Activated CD4-positive, CD25-positive, alpha-beta regulatory T cell treated with anti-CD3 and anti-CD28 coated beads, Interleukin-2, amount 50 U/mL, for 72 hours (primary cell): ENCODE results near the gene CFAP46.
"Not testable (repeated sequence)": the region's sequence is repeated elsewhere in the genome, so short reads cannot be mapped to it uniquely, and the experiment has no call there.

ENCODE experiments used
- DNase-seq: peaks from one replicate; pipeline ENCODE4 v3.0.0; 2021

The CFAP46 gene

GRCh38 chr10:132912713-132913558 lies 29.4 kb downstream of the CFAP46 start:
- DNase-seq: no peak

DNA sequence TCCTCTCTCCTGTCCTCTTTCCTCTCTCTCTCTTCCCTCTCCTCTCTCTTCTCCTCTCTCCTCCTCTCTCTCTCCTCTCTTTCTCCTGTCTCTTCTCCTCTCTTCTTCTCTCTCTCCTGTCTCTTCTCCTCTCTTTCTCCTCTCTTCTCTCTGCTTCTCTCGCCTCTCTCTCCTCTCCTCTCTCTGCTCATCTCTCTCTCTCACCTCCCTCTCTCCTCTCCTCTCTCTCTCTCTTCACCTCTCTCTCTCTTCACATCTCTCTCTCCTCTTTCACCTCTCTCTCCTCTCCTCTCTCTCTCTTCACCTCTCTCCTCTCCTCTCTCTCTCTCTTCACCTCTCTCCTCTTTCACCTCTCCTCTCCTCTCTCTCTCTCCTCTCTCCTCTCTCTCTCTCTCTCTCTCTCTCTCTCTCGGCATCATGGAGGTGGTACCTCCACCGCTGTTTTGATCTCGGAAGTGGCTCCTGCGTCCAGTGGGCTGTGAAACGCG lies 30.1 kb downstream of the CFAP46 start:
- no peak for DNase-seq

- DNase-seq: no peak
Measured at GRCh38 chr10:132911786-132912097, 30.6 kb downstream of the CFAP46 start.

DNA sequence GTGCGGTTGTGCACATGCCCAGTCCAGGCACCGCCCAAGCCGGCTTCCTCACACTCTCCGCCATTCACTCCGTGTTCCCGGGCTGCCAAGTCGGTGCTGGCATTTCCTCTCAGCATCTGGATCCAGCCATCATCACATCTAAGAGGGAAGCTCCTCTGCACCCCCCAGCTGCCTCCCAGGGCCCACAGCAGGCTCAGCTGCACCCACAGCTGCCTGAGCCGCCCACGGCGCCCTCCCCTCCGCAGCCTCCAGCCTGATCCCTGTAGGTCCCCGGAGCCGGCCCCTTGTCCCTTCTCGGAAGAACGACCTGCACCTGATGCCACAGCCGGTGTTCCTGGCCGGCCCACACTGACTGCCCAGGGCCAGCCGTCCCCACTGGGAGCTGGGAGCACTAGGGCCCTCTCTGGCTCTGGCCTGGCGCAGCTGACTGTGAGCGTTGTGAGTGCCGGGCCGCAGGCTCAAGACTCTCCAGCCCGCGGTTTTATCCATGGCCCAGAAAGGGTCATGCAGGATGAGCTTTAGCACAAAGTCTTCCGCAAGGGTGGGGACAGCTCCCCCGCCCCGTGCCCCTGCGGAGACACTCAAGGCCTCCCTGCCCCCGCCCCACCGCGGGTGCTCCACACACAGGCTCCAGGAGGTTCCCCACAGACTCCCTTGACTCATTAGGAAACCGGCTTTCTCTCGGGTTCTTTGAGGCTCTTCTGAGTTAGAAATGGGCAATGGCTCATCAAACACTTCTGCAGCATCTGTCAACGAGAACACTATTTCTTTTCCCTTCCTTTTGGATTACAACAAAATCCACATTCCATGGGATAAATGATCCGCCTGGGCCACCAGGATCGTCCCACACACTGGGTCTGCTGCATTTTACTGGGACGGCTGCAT lies 31.2 kb downstream of the CFAP46 start:
- DNase-seq: no peak

DNA sequence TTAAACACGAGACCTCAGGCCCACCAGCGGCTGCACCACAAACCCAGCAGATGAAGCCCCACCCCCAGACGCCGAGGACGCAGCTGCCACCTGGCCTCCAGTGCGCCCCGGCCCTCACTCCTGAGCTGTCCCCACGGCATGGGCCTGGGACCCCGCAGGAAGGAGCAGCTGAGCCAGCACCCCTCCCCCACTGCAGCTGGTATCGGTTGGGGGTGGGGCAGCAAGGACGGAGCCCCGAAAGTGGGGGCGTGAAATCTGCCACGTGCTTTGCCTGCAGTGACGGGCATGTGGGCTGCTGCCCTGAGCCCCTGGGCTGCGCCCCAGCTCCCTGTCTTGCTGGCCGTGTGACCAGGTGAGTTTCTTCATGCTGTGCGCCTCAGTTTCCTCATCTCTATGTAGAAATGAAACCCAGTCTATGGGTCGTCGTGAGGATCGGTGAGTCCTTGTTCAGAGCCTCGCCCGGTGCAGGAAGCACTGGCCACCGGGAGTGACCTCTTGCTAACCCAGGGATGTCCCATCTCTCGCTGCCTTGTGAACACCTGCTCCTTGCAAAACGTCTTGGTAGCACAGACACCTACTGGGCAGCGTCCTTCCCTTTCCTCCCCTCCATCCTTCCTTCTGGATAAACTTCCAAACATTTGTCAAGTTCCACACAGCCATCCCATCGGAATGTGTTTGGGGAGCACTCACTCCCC lies 32.0 kb downstream of the CFAP46 start:
- no peak for DNase-seq

GRCh38 chr10:132909491-132910071 lies 32.8 kb downstream of the CFAP46 start:
- DNase-seq: no peak

- no peak for DNase-seq
Measured at GRCh38 chr10:132908621-132909295, 33.6 kb downstream of the CFAP46 start.

GRCh38 chr10:132907821-132908620 lies 34.3 kb downstream of the CFAP46 start:
- DNase-seq: no peak

GRCh38 chr10:132906836-132907235 lies 35.5 kb downstream of the CFAP46 start:
- DNase-seq: no peak

DNA sequence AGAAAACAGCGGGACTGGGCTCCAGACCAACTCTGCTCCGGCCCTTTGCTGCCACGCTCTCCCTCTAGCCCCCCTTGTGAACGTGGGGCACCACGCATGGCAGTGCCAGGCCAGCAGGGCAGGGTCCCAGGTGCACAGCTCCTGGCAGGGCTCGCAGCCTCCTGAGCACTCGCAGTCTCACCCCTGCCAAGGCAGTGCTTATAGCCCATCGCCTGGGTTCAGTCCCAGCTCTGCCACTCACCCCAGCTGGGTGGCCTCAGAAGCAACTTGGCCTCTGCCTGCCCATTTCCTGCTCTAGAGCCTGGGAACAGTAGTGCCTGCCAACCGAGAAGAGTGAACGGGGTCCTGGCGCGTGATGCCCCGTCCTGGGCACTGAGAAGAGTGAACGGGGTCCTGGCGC lies 36.3 kb downstream of the CFAP46 start:
- DNase-seq: no peak

GRCh38 chr10:132905661-132906060 lies 36.7 kb downstream of the CFAP46 start:
- DNase-seq: no peak

GRCh38 chr10:132904814-132905649 lies 37.3 kb downstream of the CFAP46 start:
- no peak for DNase-seq

DNA sequence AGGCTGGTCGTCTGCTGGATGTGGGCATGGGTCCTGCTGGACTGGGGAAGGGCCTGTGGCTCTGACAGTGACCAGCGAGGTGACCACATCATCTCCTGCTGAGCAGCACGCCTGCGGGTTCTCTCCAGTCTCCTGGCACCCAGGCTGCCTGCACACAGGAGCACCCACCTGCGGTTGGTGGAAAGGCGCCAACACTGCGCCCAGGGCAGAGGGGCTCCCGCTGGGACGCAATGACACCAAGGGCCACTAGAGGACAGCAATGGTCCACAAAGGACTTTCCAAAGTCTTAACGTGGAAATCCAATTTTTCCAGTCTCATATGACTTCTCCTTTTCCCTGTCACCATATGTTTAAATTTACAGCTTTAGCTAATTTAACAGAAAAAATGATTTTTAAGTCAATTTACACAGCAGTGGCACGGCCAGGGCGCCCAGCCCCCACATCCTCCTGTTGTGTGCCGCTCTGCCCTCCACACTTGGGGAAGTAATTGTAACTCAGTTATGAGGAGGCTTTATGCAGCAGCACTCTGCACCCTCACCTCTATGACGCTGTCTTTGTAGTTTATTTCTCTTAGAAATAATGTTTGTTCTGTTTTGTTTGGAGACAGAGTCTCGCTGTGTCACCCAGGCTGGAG lies 38.1 kb downstream of the CFAP46 start:
- DNase-seq: peak; percentile 48

DNA sequence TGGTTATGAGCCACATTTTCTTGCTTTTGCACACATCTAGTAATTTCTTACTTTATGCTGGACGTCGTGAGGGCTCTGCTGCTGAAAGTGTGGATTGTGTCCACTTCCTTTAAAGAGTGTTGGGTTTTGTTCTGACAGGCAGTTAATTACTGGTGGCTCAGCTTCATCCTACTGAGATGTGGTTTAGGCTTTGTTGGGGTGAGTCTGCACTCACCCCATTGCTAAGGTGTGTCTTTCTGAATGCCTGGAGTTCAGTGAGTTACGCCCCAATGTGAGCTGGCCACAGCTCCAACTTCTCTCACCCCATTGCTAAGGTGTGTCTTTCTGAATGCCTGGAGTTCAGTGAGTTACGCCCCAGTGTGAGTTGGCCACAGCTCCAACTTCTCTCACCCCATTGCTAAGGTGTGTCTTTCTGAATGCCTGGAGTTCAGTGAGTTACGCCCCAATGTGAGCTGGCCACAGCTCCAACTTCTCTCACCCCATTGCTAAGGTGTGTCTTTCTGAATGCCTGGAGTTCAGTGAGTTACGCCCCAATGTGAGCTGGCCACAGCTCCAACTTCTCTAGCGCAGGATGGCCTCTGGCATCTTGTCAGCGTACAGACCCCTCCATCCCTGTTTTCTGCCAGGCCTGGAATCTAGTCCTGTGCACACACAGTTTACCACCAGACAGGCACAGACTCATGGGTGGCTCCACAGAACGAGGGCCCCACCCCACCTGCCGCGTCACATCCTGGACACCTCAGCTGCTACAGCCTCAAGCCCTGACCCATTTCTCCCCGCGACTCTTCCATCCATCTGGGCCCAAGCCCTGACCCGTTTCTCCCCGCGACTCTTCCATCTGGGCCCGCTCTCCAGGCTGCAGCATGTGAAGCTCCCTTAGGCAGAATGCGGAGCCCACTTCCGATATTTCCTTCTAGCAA lies 39.5 kb downstream of the CFAP46 start:
- not testable (repeated sequence) for DNase-seq

DNA sequence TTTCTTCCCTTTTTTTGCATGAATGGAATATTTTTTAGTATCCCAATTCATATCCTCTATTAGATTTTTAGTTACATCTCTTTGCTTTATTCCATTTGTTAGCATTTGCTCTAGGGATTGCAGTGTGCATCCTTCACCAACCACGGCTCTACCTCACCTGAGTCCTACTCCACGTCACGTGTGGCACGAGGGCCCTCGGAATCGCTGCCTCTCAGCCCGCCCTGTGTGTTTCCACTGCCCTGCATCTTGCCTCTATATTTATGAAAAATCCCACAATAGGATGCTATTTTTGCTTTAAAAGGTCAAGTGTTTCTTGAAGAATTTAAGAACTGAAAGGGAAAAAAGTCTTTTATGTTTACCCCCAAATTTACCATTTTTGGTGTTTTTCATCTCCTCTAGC lies 41.0 kb downstream of the CFAP46 start:
- no peak for DNase-seq

GRCh38 chr10:132900211-132900756 lies 42.1 kb downstream of the CFAP46 start:
- DNase-seq: no peak

- DNase-seq: no peak
Measured at GRCh38 chr10:132899751-132900065, 42.7 kb downstream of the CFAP46 start.

GRCh38 chr10:132899054-132899750 lies 43.2 kb downstream of the CFAP46 start:
- DNase-seq: no peak
